ENCODE results near the gene MAGI2.

GRCh38 chr7:78326189-78326588, 1127.3 kb downstream of the MAGI2 start:
- TF ChIP-seq POLR2A (IDR thresholded peaks at IDR 0.05; ENCODE audit: low read length), result no peak
- TF ChIP-seq GATA1 (IDR thresholded peaks at IDR 0.05; ENCODE audit: low read depth, low read length), result no peak
